HS-5 (cell line): ENCODE measurements around the gene MAP3K12.
"Not testable (repeated sequence)": the region's sequence is repeated elsewhere in the genome, so short reads cannot be mapped to it uniquely, and the experiment has no call there.

Experiments
- DNase-seq: peaks from one replicate; pipeline ENCODE4 v3.0.0-alpha.2; 2012; ENCODE audit warnings: low read depth

Gene MAP3K12

GRCh38 chr12:53474077-53474476 is 25.2 kb downstream of the MAP3K12 start:
- DNase-seq: no peak

DNA sequence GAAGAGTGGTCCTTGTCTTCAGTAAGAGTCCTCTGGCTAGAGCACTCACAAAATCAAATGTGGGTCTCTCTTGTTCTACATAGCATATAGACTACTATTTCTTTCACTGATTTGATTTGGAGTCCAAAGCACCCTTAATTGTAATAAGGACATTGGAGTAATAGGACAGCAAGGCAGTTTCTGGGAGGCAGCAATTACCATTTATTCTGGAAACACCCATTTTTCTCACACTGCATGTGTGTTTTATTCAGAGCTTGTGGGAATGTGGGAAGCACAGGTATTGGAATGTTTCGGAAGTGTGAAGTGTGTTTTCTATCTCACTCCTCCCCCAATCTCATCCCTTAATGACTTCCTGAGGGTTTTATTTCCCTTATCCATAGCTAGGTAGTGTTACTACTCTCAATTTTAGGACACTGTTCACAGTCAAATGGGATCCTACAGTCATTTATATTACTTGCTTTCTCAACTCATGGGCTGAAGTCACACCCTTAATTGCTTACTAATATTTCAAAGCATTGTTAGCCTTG is 27.1 kb downstream of the MAP3K12 start:
- no peak for DNase-seq

DNA sequence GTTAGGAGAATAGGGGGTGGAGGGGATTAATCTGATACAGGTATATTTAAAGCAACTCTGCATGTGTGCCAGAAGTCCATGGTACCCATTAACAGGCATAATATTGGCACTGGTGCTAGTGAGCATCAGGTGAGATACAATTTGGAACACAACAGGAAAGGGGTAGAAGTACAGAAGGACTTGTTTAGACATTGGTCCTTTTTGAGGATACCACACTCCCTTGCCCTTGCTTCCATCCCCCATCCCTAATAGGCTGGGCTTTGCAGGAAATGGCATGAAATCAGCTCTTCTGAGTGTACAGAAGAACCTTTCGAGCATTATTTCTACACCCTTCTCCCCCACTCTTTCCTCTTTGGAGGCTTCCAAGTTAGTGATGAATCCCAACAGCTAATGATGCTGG is 31.0 kb downstream of the MAP3K12 start:
- no peak for DNase-seq

DNA sequence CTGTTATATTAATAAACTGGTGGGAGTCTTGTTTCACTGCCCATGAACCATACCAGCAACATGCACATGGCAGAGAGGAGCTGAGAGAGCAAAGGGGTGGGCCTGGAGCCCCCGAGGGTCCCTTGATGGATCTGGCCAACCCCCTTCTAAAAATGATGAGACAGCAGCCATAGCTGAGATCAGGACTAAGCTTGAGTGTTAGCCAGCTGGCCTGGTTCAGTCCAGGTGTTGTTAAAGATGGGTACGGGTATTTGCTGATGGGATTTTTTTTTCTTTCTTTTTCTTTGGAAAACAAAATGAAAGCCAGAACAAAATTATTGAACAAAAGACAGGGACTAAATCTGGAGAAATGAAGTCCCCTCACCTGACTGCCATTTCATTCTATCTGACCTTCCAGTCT is 31.4 kb downstream of the MAP3K12 start:
- DNase-seq: no peak

GRCh38 chr12:53467082-53467481 is 32.2 kb downstream of the MAP3K12 start:
- no peak for DNase-seq

- no peak for DNase-seq
Measured at GRCh38 chr12:53466640-53467039, 32.6 kb downstream of the MAP3K12 start.

DNA sequence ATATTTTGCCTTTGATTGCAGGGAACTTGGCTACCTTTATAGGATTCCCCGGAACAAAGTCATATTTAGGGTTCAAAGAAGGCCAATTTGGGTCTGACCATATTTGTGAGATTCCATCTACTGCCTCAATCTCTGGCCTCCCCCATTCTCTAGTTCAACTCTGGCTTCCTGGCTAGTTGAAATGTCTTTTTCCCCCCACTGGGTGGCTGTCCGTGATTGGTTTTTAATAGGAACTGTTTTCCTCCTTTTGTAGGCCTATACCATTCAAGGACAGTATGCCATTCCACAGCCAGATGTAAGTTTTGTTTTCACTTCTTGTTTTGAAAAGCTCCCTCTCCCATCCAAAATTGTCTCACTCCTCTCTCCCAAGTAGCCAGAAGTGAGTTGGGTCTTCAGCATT is 33.6 kb downstream of the MAP3K12 start:
- DNase-seq: no peak

GRCh38 chr12:53464685-53465418 is 34.4 kb downstream of the MAP3K12 start:
- DNase-seq: no peak

- no peak for DNase-seq
Measured at GRCh38 chr12:53463802-53464560, 35.3 kb downstream of the MAP3K12 start.

DNA sequence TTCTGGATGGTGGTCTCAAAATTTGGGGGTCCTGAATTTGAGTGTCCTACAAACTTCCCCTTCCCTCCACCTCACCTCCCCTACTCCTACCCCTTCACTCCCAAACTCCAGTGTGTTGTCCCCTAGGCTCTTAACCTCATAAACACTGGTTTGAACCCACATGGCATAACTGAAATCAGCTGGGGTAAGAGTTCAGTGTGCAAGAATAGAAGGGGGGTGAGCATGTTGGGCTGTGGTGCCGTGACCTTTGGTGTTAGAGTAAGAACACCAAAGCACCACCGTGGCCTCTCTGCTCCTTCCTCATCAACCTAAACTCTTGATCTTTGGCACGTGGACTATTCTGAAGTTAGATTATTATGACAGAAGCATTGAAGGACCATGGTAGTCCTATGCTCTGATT is 36.3 kb downstream of the MAP3K12 start:
- DNase-seq: no peak

GRCh38 chr12:53461591-53461990 is 37.7 kb downstream of the MAP3K12 start:
- no peak for DNase-seq

DNA sequence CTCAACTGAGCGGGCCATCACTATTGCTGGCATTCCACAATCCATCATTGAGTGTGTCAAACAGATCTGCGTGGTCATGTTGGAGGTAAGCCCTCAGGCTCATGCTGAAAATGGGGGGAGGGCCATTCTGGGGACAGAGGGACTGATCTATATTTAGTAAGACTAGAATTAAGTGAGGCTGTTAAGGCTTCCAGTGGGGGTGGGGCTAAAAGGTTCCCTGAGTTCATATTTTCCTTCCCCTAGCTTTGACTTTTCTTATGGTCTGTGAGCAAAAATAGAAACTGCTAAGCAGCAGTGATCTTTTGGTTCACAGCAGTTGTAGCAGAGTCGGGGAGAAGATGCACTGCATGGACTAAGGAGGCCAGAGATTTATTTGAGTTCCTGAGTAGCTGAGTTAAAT is 38.2 kb downstream of the MAP3K12 start:
- no peak for DNase-seq

DNA sequence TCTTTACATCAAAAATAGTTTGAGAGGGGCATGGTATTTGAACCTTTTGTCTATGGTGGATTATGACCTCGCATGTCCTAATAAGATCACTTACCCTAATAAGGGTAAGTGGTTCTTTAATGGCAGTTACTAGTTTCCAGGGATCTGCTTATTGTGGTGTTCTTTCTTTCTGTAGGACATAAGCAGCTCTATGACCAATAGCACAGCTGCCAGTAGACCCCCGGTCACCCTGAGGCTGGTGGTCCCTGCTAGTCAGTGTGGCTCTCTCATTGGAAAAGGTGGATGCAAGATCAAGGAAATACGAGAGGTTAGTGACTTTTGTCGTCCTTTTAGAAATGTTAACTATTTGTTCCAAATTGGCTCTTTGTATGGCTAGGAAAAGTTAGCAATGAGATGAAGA is 40.2 kb downstream of the MAP3K12 start:
- DNase-seq: no peak

DNA sequence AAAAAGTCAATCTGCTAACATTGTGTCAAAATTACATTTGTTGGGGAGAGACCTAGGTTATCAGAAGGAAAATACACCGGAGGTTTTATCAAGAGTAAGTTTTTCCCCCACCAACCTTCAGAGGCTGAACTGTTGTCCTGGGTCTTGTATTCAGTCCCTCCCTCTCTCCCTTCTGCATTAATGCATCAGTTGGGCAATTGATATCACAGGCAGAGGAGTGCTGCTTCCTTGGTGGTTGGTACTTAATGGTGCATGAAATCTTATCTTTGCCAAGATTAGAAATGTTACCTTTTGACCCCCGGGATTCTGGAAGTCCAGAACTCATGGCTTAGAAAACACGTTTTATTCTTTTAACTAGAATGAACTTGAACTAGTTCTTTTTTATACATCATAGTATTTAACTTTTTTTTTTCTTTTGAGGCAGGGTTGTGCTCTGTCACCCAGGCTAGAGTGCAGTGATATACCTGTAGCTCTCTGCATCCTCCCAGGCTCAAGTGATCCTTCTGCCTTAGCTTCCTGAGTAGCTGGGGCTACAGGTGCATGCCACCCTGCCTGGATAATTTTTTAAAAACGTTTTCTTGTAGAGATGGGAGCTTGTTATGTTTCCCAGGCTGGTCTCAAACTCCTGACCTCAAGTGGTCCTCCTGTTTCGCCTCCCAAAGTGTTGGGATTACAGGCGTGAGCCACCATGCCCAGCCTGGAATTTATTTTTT is 42.4 kb downstream of the MAP3K12 start:
- no peak for DNase-seq

- no peak for DNase-seq
Measured at GRCh38 chr12:53454707-53455106, 44.6 kb downstream of the MAP3K12 start.

DNA sequence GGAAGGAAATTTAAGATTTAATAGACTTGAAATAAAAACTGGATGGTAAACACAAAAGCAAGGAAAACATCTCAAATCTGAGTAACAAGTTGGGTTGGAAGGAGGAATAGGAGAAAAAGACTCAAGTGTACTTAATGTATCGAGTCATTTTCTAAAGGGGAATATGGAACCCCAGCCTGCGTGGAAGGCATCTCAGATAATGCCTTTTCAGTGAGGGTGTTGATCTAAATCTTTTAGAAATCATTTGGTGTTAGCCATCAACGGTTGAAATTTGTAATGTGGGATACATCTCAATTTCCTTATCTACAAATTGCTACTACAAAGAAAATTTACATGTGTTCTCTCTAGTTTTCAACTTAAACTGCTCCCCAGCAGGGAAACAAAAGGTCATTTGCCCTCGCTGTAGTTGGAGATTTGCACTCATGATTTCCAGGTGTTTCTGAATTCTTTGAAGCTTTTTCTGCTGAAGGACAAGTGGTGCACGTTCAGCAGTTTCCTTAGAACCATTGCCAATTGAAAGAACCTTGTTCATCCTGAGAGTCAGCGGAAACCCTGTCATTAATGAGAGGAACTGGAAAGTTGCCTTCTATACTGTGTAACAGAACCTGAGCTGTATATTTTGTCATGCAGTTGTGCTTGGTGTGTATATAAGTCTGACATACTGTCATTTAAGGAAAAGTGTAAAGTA is 45.2 kb downstream of the MAP3K12 start:
- no peak for DNase-seq

- no peak for DNase-seq
Measured at GRCh38 chr12:53452159-53453077, 46.8 kb downstream of the MAP3K12 start.

- DNase-seq: peak; percentile 96
Measured at GRCh38 chr12:53451661-53452158, 47.5 kb downstream of the MAP3K12 start, which contains the start of gene PCBP2. TSS of gene PCBP2 (plus strand) at chr12:53452102. CDS start at chr12:53454801, 2,699 bp downstream.

DNA sequence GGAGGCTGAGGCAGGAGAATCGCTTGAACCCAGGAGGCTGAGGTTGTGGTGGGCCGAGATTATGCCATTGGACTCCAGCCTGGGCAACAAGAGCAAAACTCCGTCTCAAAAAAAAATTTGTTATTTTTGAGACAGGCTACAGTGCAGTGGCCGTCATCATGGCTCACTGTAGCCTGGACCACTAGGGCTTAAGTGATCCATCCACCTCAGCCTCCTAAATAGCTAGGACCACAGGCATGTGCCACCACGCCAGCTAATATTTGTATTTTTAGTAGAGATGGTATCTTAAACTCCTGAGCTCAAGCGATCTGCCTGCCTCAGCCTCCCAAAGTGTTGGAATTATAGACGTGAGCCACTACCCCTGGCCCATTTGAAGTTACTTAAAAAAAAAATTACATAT is 48.3 kb downstream of the MAP3K12 start:
- DNase-seq: no peak

DNA sequence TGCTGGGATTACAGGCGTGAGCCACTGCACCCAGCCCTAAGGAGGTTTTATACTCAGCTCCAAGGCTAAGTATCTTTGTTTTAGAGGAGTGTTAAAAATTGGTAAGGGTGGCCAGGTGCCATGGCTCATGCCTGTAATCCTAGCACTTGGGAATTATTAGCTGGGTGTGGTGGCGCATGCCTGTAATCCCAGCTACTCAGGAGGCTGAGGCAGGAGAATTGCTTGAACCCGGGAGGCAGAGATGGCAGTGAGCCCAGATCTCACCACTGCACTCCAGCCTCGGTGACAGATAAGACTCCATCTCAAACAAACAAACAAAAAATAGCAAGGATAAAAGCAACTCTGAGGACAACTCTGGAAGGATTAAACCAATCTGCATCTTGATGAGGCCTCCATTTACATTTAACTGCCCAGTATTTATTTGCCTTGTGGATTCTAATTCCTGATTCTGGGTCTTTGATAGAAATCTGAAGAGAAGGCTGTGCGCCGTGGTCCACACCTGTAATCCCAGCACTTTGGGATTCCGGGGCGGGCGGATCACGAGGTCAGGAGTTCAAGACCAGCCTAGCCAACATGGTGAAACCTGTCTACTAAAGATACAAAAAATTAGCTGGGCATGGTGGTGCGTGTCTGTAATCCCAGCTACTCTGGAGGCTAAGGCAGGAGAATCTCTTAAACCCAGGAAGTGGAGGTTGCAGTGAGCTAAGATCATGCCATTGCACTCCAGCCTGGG is 54.5 kb downstream of the MAP3K12 start:
- DNase-seq: not testable (repeated sequence)
